ENCODE measurements around the gene APOL6. TPM values are rescaled to one million over a fixed set of nuclear protein-coding genes. Genes with fewer than 3 reads are reported as not detected.
A peak's percentile ranks its signal among the peaks of the same experiment; 100 is the strongest.
"Not testable (repeated sequence)": the region's sequence is repeated elsewhere in the genome, so short reads cannot be mapped to it uniquely, and the experiment has no call there.

APOL6 gene
- polyA plus RNA-seq, 10 donors = 0.98 to 3.0 (median 2.0) TPM

GRCh38 chr22:35676065-35676464, 27.8 kb downstream of the APOL6 start:
- not testable (repeated sequence) for DNase-seq

- no peak for DNase-seq
These were observed 29.4 kb downstream of the APOL6 start for GRCh38 chr22:35677460-35678187.

- DNase-seq = no peak
These were observed 30.6 kb downstream of the APOL6 start for GRCh38 chr22:35678836-35679235.

- not testable (repeated sequence) for DNase-seq
These were observed 31.2 kb downstream of the APOL6 start for GRCh38 chr22:35679492-35679891.

GRCh38 chr22:35681454-35682052, 33.3 kb downstream of the APOL6 start:
- no peak for DNase-seq

GRCh38 chr22:35683560-35683959, 35.3 kb downstream of the APOL6 start:
- no peak for DNase-seq

GRCh38 chr22:35684270-35684700, 36.0 kb downstream of the APOL6 start:
- DNase-seq = peak; percentile 43 to 68 (median 44)

GRCh38 chr22:35684732-35685131, 36.5 kb downstream of the APOL6 start:
- DNase-seq = no peak

- no peak for DNase-seq
These were observed 37.5 kb downstream of the APOL6 start for GRCh38 chr22:35685731-35686130.

- no peak for DNase-seq
These were observed 38.1 kb downstream of the APOL6 start for GRCh38 chr22:35686298-35686697.

- DNase-seq = no peak
These were observed 39.2 kb downstream of the APOL6 start for GRCh38 chr22:35687461-35687860.

- DNase-seq = no peak
These were observed 40.8 kb downstream of the APOL6 start for GRCh38 chr22:35688913-35689675.

- DNase-seq = no peak
These were observed 41.8 kb downstream of the APOL6 start for GRCh38 chr22:35690001-35690400.

GRCh38 chr22:35695202-35695601, 47.0 kb downstream of the APOL6 start:
- DNase-seq = no peak

GRCh38 chr22:35697142-35697541, 48.9 kb downstream of the APOL6 start:
- DNase-seq = no peak

GRCh38 chr22:35699852-35700251, 51.6 kb downstream of the APOL6 start:
- not testable (repeated sequence) for DNase-seq

GRCh38 chr22:35703861-35704584, 55.8 kb downstream of the APOL6 start:
- DNase-seq = no peak

GRCh38 chr22:35705141-35705540, 56.9 kb downstream of the APOL6 start:
- peak in 1 of 3 donors; percentile 69 for DNase-seq

GRCh38 chr22:35708453-35708852, 60.2 kb downstream of the APOL6 start:
- DNase-seq = peak in 1 of 3 donors; percentile 29

- DNase-seq = no peak
These were observed 60.7 kb downstream of the APOL6 start for GRCh38 chr22:35708917-35709316.

GRCh38 chr22:35711336-35711735, 63.1 kb downstream of the APOL6 start:
- DNase-seq = no peak

GRCh38 chr22:35712672-35713071, 64.4 kb downstream of the APOL6 start:
- no peak for DNase-seq

Measured in muscle of back (tissue), 11 donors.